GM12878 (cell line): ENCODE data around the gene OGFOD3. TPM values are rescaled to one million over a fixed set of nuclear protein-coding genes. Genes with fewer than 3 reads are reported as not detected.

Experiments
- ATAC-seq: fragments of 200-7000 bp; cut with Tn5 transposase; 3 replicates; pipeline ENCODE4 v1.9.1; 2020; ENCODE audit warnings: mild to moderate bottlenecking, moderate library complexity
- BruUV-seq: library from RNA; stranded (reverse); fragments of 400-500 nt; replicated peaks from 2 replicates; lab custom pipeline; 2021; lab: Mats Ljungman, UMichigan
- CTCF ChIA-PET: fragments of 300-600 bp; sonication (Branson Sonifier 250); formaldehyde crosslinking; extraction: SDS; loops from one replicate; lab custom pipeline; 2021; ENCODE audit warnings: inconsistent platforms; lab: Yijun Ruan, JAX
- POLR2A ChIA-PET: fragments of 350-600 bp; formaldehyde crosslinking; extraction: SDS; loops from one replicate; lab custom pipeline; 2021; ENCODE audit warnings: inconsistent platforms; lab: Charles Lee
- RAD21 ChIA-PET: fragments of 300-600 bp; sonication (Branson Sonifier 250); formaldehyde crosslinking; loops from one replicate; lab custom pipeline; 2023; ENCODE audit warnings: antibody characterized with exemption; ENCODE audit not compliant: unreplicated experiment; lab: Charles Lee
- SMC1A ChIA-PET: fragments of 300-600 bp; sonication (Branson Sonifier 250); formaldehyde crosslinking; loops from one replicate; lab custom pipeline; 2023; ENCODE audit not compliant: unreplicated experiment, uncharacterized antibody; lab: Charles Lee
- DNase-seq: peaks from one replicate; pipeline ENCODE4 v3.0.0-alpha.2; 2011; ENCODE audit warnings: low read depth, low spot score
- FAIRE-seq: peaks from 3 replicates; lab custom pipeline; 2011; peaks lifted over from hg19 to GRCh38; lab: Jason Lieb, UNC
- H2AFZ ChIP-seq: 2 replicates; pipeline ENCODE4 v1.6.0; 2011; ENCODE audit warnings: low read depth, low read length, control low read depth; ENCODE audit not compliant: control insufficient read depth
- H3K27ac ChIP-seq: 2 replicates; pipeline ENCODE4 v1.5.1; 2011; ENCODE audit warnings: control low read depth; ENCODE audit not compliant: control insufficient read depth, insufficient read depth
- H3K27me3 ChIP-seq, 2 experiments: replicated peaks in 1 of 2; 2 replicates each; pipeline versions ENCODE4 v1.6.0 to v1.6.1; 2011; ENCODE audit warnings: low read length in 1 of 2; ENCODE audit not compliant: control insufficient read depth in 2 of 2, insufficient read depth in 2 of 2
- H3K36me3 ChIP-seq, 2 experiments: 2 replicates each; pipeline ENCODE4 v1.5.1; 2011; ENCODE audit warnings: low read length in 1 of 2; ENCODE audit not compliant: control insufficient read depth in 2 of 2, insufficient read depth in 2 of 2
- H3K4me1 ChIP-seq: 2 replicates; pipeline ENCODE4 v1.6.1; 2011; ENCODE audit warnings: mild to moderate bottlenecking, low read length, moderate library complexity, mixed read lengths; ENCODE audit not compliant: control insufficient read depth, insufficient read depth
- H3K4me2 ChIP-seq: 2 replicates; pipeline ENCODE4 v1.6.0; 2011; ENCODE audit warnings: control low read depth; ENCODE audit not compliant: control insufficient read depth, insufficient read depth
- H3K4me3 ChIP-seq: fragments of 200-600 bp; sonication (generic); 2 replicates; pipeline ENCODE4 v1.5.1; 2016
- H3K79me2 ChIP-seq: 2 replicates; pipeline ENCODE4 v1.6.0; 2011; ENCODE audit warnings: low read length; ENCODE audit not compliant: control insufficient read depth, insufficient read depth
- H3K9ac ChIP-seq: 2 replicates; pipeline ENCODE4 v1.8.0; 2011; ENCODE audit warnings: low read length, control low read depth, mixed read lengths; ENCODE audit not compliant: control insufficient read depth, insufficient read depth
- H3K9me3 ChIP-seq: replicated peaks from 3 replicates; pipeline ENCODE4 v1.5.1; 2011; ENCODE audit warnings: mild to moderate bottlenecking, low read length; ENCODE audit not compliant: control insufficient read depth, insufficient read depth
- H4K20me1 ChIP-seq: 2 replicates; pipeline ENCODE4 v1.6.0; 2011; ENCODE audit not compliant: control insufficient read depth, insufficient read depth
- ATF7 ChIP-seq: fragments of 450-650 bp; IDR thresholded peaks from 2 replicates; pipeline ENCODE4 v1.6.1; 2016; ENCODE audit warnings: low read depth, mild to moderate bottlenecking
- ESRRA ChIP-seq: IDR thresholded peaks from 2 replicates; pipeline ENCODE4 v1.6.1; 2012; ENCODE audit warnings: mild to moderate bottlenecking, low read length, improper control_type of control experiment
- IKZF1 ChIP-seq: fragments of 450-650 bp; conservative IDR thresholded peaks from 2 replicates; pipeline ENCODE4 v1.6.1; 2017; ENCODE audit warnings: antibody characterized with exemption, mild to moderate bottlenecking
- KLF5 ChIP-seq: fragments of 450-650 bp; IDR thresholded peaks from 2 replicates; pipeline ENCODE4 v1.6.1; 2014; ENCODE audit warnings: mild to moderate bottlenecking; ENCODE audit not compliant: partially characterized antibody
- NFIC ChIP-seq: IDR thresholded peaks from 2 replicates; pipeline ENCODE4 v1.6.1; 2012; ENCODE audit warnings: low read depth, mild to moderate bottlenecking, inconsistent platforms, low read length, moderate library complexity
- NFYB ChIP-seq: IDR thresholded peaks from 2 replicates; pipeline ENCODE4 v1.6.1; 2011; ENCODE audit warnings: low read depth, mild to moderate bottlenecking, low read length, improper control_type of control experiment, moderate library complexity; ENCODE audit not compliant: insufficient read depth
- POLR2A ChIP-seq: IDR thresholded peaks from 2 replicates; pipeline ENCODE4 v1.6.1; 2011; ENCODE audit warnings: low read depth, mild to moderate bottlenecking, low read length
- SIN3A ChIP-seq: IDR thresholded peaks from 2 replicates; pipeline ENCODE4 v1.6.1; 2012; ENCODE audit warnings: low read depth, low read length, improper control_type of control experiment
- STAT3 ChIP-seq: IDR thresholded peaks from 2 replicates; pipeline ENCODE4 v1.6.1; 2011; ENCODE audit warnings: low read depth, low read length, improper control_type of control experiment
- WRNIP1 ChIP-seq: IDR thresholded peaks from 2 replicates; pipeline ENCODE4 v1.6.1; 2011; ENCODE audit warnings: low read depth, low read length, improper control_type of control experiment, borderline replicate concordance
- ZNF622 ChIP-seq: fragments of 450-650 bp; IDR thresholded peaks from 2 replicates; pipeline ENCODE4 v1.6.1; 2017; ENCODE audit warnings: mild to moderate bottlenecking, inconsistent platforms
- WGBS: methylation state at CpG from one replicate; pipeline ENCODE4 v1.1.6; 2016; ENCODE audit warnings: low lambda C conversion rate; ENCODE audit not compliant: insufficient replicate concordance, insufficient coverage; ENCODE audit errors: missing lambda C conversion rate; 5-methylcytosine and 5-hydroxymethylcytosine counted together
- in situ Hi-C: fragments of 300-500 bp; cut with MboI; formaldehyde crosslinking; loops from 9 replicates; pipeline ENCODE4 v1.14.3; 2018; ENCODE audit warnings: mixed read lengths
- intact Hi-C: fragments of 100-400 bp; cut with micrococcal nuclease; formaldehyde crosslinking; loops from one replicate; pipeline ENCODE4 v1.14.2; 2022; ENCODE audit not compliant: unreplicated experiment
- polyA plus RNA-seq, 11 experiments: library from polyadenylated mRNA; depleted of rRNA in 4 of 11; unstranded in 6 of 11; stranded (reverse) in 5 of 11; fragments of >200 nt; fragmentation: Nextera tagmentation in 4 of 11; fragmentation: Illumina TruSeq in 1 of 11; extraction: Ambion mirVana in 4 of 11; extraction: Trizol in 1 of 11; gene quantifications; 1 replicate in 1 of 11; 2 replicates in 10 of 11; pipeline versions ENCODE4 v1.2.1 to v1.2.3, GENCODE V29; 2011 to 2016; ENCODE audit warnings: inconsistent platforms in 2 of 11, missing spikeins in 2 of 11, low read depth in 1 of 11
- total RNA-seq, 4 experiments: library from RNA; depleted of rRNA in 3 of 4; stranded (reverse); fragments of >200 nt in 3 of 4; fragmentation: Illumina TruSeq in 1 of 4; extraction: Trizol in 1 of 4; gene quantifications; 2 replicates each; pipeline versions ENCODE4 v1.2.1 to v1.2.3, GENCODE V29; 2013 to 2021
- TF ChIP-seq, protein P1 (sequence below): fragments of 450-650 bp; IDR thresholded peaks from 2 replicates; pipeline ENCODE4 v1.6.1; 2018; ENCODE audit warnings: borderline replicate concordance, mild to moderate bottlenecking; ENCODE audit not compliant: partially characterized antibody
- TF ChIP-seq, protein P2 (sequence below): IDR thresholded peaks from 2 replicates; pipeline ENCODE4 v1.6.1; 2012; ENCODE audit warnings: low read length, inconsistent platforms
- TF ChIP-seq, protein P3 (sequence below): IDR thresholded peaks from 2 replicates; pipeline ENCODE4 v1.6.1; 2012; ENCODE audit warnings: low read depth, low read length, improper control_type of control experiment

OGFOD3 gene
- total and polyA plus RNA-seq, 10 of the 15 experiments (the other 5 are each of a cell fraction or from before 2014, with no cell fraction given): 0.48 to 28.4 (median 18.3) TPM

DNA sequence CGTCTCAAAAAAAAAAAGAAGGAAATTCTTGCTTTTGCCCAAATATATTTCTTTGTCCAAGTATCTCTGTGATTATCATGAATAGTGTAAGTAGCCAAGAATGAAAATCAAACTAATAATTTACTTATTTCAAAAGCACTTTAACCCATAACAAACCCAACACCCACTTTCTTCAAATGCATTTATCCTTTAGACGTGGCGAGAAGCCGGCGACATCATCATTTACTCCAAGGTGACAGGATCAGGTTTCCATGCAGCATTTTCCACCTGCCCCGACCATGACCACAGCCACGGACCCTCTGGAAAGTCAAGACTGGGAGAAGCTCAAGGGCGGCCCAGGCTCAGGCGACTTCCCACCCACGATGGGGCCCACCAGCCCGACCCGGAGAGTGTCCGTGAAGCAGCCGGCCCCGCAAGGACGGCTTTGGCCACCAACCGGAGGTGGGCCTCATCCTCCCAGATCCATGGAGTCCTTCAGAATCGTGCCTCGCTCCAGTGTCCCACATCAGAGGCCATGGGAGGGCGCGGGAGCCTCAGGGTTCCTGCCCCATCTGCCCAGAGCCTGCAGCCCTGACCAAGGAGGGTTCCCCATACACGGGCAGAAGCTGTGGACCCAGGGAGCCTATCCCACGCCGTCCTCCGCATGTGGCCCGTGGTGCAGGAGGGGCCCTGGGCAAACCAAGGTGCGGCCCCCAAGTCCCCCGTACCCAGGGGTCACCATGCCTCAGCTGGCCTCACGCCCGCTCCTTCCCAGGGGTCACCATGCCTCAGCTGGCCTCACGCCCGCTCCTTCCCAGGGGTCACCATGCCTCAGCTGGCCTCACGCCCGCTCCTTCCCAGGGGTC lies 28.1 kb downstream of the OGFOD3 start:
- H3K36me3 ChIP-seq: no peaks in the 10 kb centered on the region; a peak in 2 of 4 replicates
- H4K20me1 ChIP-seq: no peaks in the 10 kb centered on the region
- ChIA-PET RAD21 (no interaction called here), POLR2A (no interaction called here), SMC1A (interaction anchor here (1.0 kb wide), 1 partner anchor 23 kb away, joined by 3 read pairs; no protein-coding TSS in a partner anchor), CTCF (no interaction called here)
- no peak overlapping the region for H3K4me2 ChIP-seq
- in situ Hi-C loops: no loop called here
- H3K9ac ChIP-seq: no peak overlapping the region
- whole genome bisulfite sequencing: 89% methylated on average over 27 of the region's 34 CpGs
- intact Hi-C loops: no loop called here
- H3K4me1 ChIP-seq: no peaks in the 10 kb centered on the region
- DNase-seq (no peak), ATAC-seq (no peak)
- H3K27ac ChIP-seq: no peak overlapping the region
- H3K9me3 ChIP-seq: no peaks in the 10 kb centered on the region
- no peaks in the 10 kb centered on the region for H3K27me3 ChIP-seq
- H3K79me2 ChIP-seq: no peaks in the 10 kb centered on the region
- no TSS peak for BruUV-seq
- no peak overlapping the region for H2AFZ ChIP-seq
- no peak for TF ChIP-seq KLF5
- peak; percentile 44; the same call in 1 of the 2 replicates for TF ChIP-seq POLR2A
- TF ChIP-seq, all 136 proteins: peak for 1
- no peak overlapping the region for H3K4me3 ChIP-seq
- FAIRE-seq: no peak

- Histone ChIP-seq H4K20me1 (no peaks in the 10 kb centered on the region), H3K4me1 (no peaks in the 10 kb centered on the region), H3K4me2 (no peak overlapping the region), H3K9ac (no peak overlapping the region), H3K79me2 (no peaks in the 10 kb centered on the region), H2AFZ (no peak overlapping the region), H3K4me3 (no peak overlapping the region), H3K27ac (no peak overlapping the region), H3K9me3 (no peaks in the 10 kb centered on the region), H3K27me3 (no peaks in the 10 kb centered on the region), H3K36me3 (no peaks in the 10 kb centered on the region; a peak in 2 of 4 replicates)
- 82% methylated on average over 10 of the region's 10 CpGs for WGBS
- in situ Hi-C loops: no loop called here
- RAD21 ChIA-PET: no interaction called here
- FAIRE-seq (no peak), ATAC-seq (no peak), DNase-seq (no peak)
- CTCF ChIA-PET: no interaction called here
- intact Hi-C loops: no loop called here
- POLR2A ChIA-PET: no interaction called here
- SMC1A ChIA-PET: no interaction called here
- no TSS peak for BruUV-seq
- TF ChIP-seq IKZF1 (no peak), ZNF622 (no peak), SIN3A (no peak), WRNIP1 (no peak), ATF7 (no peak), POLR2A (no peak), ESRRA (no peak), NFIC (no peak), STAT3 (no peak), NFYB (no peak)
- TF ChIP-seq, protein P1, sequence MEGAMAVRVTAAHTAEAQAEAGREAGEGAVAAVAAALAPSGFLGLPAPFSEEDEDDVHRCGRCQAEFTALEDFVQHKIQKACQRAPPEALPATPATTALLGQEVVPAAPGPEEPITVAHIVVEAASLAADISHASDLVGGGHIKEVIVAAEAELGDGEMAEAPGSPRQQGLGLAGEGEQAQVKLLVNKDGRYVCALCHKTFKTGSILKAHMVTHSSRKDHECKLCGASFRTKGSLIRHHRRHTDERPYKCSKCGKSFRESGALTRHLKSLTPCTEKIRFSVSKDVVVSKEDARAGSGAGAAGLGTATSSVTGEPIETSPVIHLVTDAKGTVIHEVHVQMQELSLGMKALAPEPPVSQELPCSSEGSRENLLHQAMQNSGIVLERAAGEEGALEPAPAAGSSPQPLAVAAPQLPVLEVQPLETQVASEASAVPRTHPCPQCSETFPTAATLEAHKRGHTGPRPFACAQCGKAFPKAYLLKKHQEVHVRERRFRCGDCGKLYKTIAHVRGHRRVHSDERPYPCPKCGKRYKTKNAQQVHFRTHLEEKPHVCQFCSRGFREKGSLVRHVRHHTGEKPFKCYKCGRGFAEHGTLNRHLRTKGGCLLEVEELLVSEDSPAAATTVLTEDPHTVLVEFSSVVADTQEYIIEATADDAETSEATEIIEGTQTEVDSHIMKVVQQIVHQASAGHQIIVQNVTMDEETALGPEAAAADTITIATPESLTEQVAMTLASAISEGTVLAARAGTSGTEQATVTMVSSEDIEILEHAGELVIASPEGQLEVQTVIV: no peak
- TF ChIP-seq, protein P2, sequence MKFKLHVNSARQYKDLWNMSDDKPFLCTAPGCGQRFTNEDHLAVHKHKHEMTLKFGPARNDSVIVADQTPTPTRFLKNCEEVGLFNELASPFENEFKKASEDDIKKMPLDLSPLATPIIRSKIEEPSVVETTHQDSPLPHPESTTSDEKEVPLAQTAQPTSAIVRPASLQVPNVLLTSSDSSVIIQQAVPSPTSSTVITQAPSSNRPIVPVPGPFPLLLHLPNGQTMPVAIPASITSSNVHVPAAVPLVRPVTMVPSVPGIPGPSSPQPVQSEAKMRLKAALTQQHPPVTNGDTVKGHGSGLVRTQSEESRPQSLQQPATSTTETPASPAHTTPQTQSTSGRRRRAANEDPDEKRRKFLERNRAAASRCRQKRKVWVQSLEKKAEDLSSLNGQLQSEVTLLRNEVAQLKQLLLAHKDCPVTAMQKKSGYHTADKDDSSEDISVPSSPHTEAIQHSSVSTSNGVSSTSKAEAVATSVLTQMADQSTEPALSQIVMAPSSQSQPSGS: no peak
- TF ChIP-seq, protein P3, sequence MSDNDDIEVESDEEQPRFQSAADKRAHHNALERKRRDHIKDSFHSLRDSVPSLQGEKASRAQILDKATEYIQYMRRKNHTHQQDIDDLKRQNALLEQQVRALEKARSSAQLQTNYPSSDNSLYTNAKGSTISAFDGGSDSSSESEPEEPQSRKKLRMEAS: no peak
Observed at GRCh38 chr17:82389379-82389778, 29.0 kb downstream of the OGFOD3 start.
